GM21381 (cell line): ENCODE measurements around the gene NDUFA6.
"Not testable (repeated sequence)": the region's sequence is repeated elsewhere in the genome, so short reads cannot be mapped to it uniquely, and the experiment has no call there.

ENCODE experiments used
- ATAC-seq: cut with Tn5 transposase; IDR thresholded peaks from one replicate; pipeline ENCODE4 v1.9.1; 2021; ENCODE audit warnings: mild to moderate bottlenecking, moderate library complexity; ENCODE audit not compliant: unreplicated experiment

The NDUFA6 gene

GRCh38 chr22:42090596-42091454, at the start of gene NDUFA6:
Gene NDUFA6 (minus strand): TSS chr22:42090772. CDS start chr22:42090744, 28 bp downstream.
- peak; percentile 88 for ATAC-seq

- ATAC-seq = not testable (repeated sequence)
These were observed 49.6 kb upstream of the NDUFA6 start for GRCh38 chr22:42140153-42140552.

- not testable (repeated sequence) for ATAC-seq
These were observed 48.9 kb upstream of the NDUFA6 start for GRCh38 chr22:42139508-42139907.

DNA sequence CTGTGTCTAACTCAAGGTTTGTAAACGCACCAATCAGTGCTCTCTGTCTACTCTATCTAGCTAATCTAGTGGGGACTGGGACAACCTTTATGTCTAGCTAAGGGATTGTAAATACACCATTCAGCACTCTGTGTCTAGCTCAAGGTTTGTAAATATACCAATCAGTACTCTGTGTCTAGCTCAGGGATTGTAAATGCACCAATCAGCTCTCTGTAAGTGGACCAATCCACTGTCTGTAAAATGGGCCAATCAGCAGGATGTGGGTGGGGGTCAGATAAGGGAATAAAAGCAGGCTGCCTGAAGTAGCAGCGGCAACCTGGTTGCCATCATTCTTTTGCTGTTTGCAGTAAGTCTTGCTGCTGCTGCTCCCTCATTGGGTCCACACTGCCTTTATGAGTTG, 48.4 kb upstream of the NDUFA6 start:
- ATAC-seq = no peak

DNA sequence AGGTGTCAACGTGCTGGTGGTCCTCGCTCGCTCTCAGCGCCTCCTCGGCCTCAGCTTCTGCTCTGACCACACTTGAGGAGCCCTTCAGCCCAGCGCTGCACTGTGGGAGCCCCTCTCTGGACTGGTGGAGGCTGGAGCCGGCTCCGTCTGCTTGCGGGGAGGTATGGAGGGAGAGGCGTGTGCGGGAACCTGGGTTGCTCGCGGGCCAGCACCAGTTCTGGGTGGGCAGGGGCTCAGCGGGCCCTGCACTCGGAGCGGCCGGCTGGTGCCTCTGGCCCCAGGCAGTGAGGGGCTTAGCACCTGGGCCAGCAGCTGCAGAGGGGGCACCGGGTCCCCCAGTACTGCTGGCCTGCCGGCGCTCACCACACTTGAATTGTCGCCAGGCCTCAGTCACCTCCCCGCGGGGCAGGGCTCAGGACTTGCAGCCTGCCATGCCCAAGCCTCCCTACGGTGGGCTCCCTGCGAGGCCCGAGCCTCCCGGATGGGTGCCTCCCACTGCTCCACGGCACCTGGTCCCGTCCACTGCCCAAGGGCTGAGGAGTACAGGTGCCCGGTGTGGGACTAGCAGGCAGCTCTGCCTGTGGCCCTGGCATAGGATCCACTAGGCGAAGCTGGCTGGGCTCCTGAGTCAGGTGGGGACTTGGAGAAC, 47.7 kb upstream of the NDUFA6 start:
- no peak for ATAC-seq

- not testable (repeated sequence) for ATAC-seq
These were observed 45.1 kb upstream of the NDUFA6 start for GRCh38 chr22:42135688-42136087.

- ATAC-seq = no peak
These were observed 43.8 kb upstream of the NDUFA6 start for GRCh38 chr22:42134100-42135020.

DNA sequence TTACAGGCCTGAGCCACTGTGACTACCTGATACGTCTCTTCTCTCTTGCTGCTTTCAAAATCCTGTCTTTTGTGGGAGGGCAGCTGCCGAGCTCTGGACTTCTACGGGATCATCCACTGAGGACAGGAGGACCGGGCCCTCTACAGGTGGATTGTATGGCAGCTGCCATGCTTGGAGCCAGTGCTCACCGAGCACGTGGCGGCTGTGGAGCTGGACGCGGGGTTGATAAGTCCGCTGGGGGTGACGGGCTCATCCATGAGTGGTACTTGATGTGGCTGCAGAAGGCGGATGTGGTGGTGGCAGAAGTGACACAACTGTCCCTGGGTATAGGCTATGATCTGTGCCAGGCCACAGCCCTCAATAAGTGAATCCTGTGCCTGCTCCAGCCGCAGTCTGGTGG, 41.9 kb upstream of the NDUFA6 start:
- ATAC-seq = no peak

DNA sequence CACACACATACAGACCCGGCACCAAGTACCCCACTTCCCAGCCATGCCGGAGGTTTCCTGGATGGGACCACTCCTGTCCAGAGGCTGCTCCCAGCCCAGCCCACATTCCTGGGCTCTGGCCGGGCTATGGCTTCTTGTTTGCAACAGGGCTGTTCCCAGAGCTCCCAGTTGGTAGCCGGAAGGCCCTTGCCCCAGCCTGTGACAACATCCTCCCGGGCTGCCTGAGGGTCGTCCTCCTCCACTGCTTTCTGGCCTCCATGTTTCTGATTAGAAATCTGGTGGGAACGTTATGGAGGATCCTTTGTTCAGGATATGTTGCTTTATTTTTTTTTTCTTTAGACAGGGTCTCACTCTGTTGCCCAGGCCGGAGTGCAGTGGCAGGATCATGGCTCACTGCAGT, 41.0 kb upstream of the NDUFA6 start:
- no peak for ATAC-seq

- not testable (repeated sequence) for ATAC-seq
These were observed 40.3 kb upstream of the NDUFA6 start, which contains the start of gene CYP2D6 for GRCh38 chr22:42130639-42131431. Gene CYP2D6 (minus strand): TSS chr22:42130810. CDS start chr22:42130791, 19 bp downstream.

- not testable (repeated sequence) for ATAC-seq
These were observed 39.6 kb upstream of the NDUFA6 start for GRCh38 chr22:42130182-42130581.

GRCh38 chr22:42128776-42129694, 38.5 kb upstream of the NDUFA6 start:
- ATAC-seq = not testable (repeated sequence)

GRCh38 chr22:42128007-42128406, 37.4 kb upstream of the NDUFA6 start:
- not testable (repeated sequence) for ATAC-seq

DNA sequence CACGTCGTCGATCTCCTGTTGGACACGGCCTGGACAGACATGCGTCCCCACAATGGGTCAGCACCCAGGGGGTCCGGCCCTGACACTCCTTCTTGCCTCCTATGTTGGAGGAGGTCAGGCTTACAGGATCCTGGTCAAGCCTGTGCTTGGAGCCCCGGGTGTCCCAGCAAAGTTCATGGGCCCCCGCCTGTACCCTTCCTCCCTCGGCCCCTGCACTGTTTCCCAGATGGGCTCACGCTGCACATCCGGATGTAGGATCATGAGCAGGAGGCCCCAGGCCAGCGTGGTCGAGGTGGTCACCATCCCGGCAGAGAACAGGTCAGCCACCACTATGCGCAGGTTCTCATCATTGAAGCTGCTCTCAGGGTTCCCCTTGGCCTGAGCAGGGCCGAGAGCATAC, 37.0 kb upstream of the NDUFA6 start:
- no peak for ATAC-seq

DNA sequence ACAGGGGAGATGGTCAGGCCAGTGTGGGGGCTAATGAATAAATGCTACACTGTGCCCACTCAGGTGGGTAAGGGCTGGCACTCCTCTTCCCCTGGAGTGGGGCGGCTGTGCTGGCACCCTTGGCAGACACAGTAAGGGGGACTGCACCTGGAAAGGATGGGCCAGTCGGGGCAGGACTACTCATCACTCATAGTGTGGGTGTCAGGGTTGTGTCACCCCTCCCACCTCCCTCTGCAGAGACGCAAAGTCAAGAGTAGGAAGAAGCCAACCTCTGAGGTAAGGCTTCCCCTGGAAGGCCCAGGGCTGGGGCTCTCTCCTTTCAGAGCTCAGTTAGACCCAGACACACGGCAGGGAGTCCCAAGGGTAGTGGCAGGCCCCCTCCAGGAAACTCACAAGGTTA, 33.0 kb upstream of the NDUFA6 start:
- not testable (repeated sequence) for ATAC-seq

GRCh38 chr22:42120231-42121021, 29.9 kb upstream of the NDUFA6 start:
- not testable (repeated sequence) for ATAC-seq

DNA sequence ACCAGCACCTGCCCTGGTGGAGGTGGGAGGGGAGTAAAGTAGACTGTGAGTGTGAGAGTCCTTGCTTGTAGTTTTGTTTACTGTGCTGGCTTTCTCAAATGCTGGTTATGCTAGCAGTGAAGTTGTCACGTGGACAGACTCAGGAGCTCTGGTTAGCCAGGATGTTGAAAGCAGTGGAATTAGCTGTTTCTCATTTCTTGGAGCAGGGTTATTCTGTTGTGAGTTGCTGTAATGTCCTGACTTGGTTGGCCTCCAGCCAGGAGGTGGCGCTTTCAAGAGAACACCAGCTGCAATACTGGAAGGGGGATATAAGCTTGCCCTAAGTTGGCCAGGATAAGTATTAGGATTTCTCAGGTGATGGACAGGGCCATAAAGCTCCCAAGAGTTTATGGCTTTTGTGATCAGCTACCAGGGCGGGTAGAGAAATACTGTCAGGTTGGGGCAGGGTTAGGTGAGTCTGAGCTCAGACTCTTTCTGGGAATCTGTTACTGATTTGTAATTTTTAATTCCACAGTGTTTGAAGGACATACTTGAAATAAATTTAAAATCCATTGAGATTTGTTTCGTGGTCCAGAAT, 26.4 kb upstream of the NDUFA6 start:
- ATAC-seq = no peak

DNA sequence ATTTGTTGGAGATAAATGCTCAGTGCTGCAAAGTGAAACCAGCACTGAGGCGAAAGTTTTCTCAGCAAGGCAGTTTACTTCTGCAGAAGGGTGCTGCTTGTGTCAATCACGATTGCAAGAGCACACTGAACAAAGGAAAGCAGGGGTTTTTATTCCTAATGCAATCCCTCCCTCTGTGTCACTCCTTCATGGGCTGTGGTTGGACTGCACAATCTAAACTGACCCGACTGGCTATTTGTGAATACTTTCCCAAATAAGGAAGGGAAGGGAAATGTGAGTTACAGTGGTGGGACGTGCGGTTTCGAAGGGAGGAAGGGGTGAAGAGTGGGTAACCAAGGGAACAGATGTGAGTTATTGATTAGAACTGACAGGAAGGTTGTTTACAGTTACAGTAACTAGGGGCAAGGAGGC, 24.9 kb upstream of the NDUFA6 start:
- ATAC-seq = not testable (repeated sequence)
